Breast epithelium (tissue), 3 donors: ENCODE measurements around the gene PCDHA10.

ENCODE experiments used
- CTCF ChIP-seq, 3 donors: fragments of 450-650 bp; IDR thresholded peaks; one replicate each; pipeline ENCODE4 v1.5.1; 2016 to 2017; ENCODE audit warnings: antibody characterized with exemption in 3 of 3, mild to moderate bottlenecking in 3 of 3, moderate library complexity in 3 of 3
- POLR2A ChIP-seq: fragments of 450-650 bp; IDR thresholded peaks from one replicate; pipeline ENCODE4 v1.6.1; 2016; ENCODE audit warnings: antibody characterized with exemption, mild to moderate bottlenecking, moderate library complexity
- POLR2AphosphoS5 ChIP-seq, 3 donors: sonication (generic); formaldehyde crosslinking; IDR thresholded peaks; one replicate each; pipeline ENCODE4 v1.6.1; 2017; ENCODE audit warnings: antibody characterized with exemption in 3 of 3

GRCh38 chr5:140828362-140828737, 27.3 kb upstream of the PCDHA10 start:
- no peak for TF ChIP-seq POLR2AphosphoS5 (IDR thresholded peaks at IDR 0.05)
- no peak for TF ChIP-seq CTCF (IDR thresholded peaks at IDR 0.05)
- TF ChIP-seq POLR2A = no peak
